HG02970 (cell line): Measurements from ENCODE around the gene POR.

Experiments
- ATAC-seq: cut with Tn5 transposase; IDR thresholded peaks from one replicate; pipeline ENCODE4 v1.9.1; 2021; ENCODE audit warnings: mild to moderate bottlenecking, moderate library complexity, moderate number of reproducible peaks; ENCODE audit not compliant: unreplicated experiment, low FRiP score

Gene POR

GRCh38 chr7:75969704-75970498, 54.9 kb downstream of the POR start:
- no peak for ATAC-seq

GRCh38 chr7:75971309-75971960, 56.5 kb downstream of the POR start:
- no peak for ATAC-seq

GRCh38 chr7:75971961-75972763, 57.2 kb downstream of the POR start:
- no peak for ATAC-seq

- ATAC-seq, result no peak
These were observed 62.8 kb downstream of the POR start for GRCh38 chr7:75977743-75978142.

- no peak for ATAC-seq
These were observed 64.9 kb downstream of the POR start for GRCh38 chr7:75979759-75980429.

- ATAC-seq, result no peak
These were observed 65.7 kb downstream of the POR start for GRCh38 chr7:75980430-75981202.

GRCh38 chr7:75981203-75981452, 66.2 kb downstream of the POR start:
- ATAC-seq, result no peak

GRCh38 chr7:75981453-75982305, 66.7 kb downstream of the POR start:
- no peak for ATAC-seq

- ATAC-seq, result no peak
These were observed 67.5 kb downstream of the POR start for GRCh38 chr7:75982306-75983064.

GRCh38 chr7:75983471-75984129, 68.6 kb downstream of the POR start:
- no peak for ATAC-seq

- ATAC-seq, result no peak
These were observed 69.4 kb downstream of the POR start for GRCh38 chr7:75984130-75985008.

- ATAC-seq, result no peak
These were observed 70.1 kb downstream of the POR start for GRCh38 chr7:75985009-75985517.

GRCh38 chr7:75985518-75986146, 70.7 kb downstream of the POR start:
- no peak for ATAC-seq

GRCh38 chr7:75986147-75986781, 71.3 kb downstream of the POR start:
- ATAC-seq, result no peak

GRCh38 chr7:75987026-75987804, 72.3 kb downstream of the POR start:
- no peak for ATAC-seq
